ENCODE data around the gene DDX11.
"Not testable (repeated sequence)": the region's sequence is repeated elsewhere in the genome, so short reads cannot be mapped to it uniquely, and the experiment has no call there.

Gene DDX11

GRCh38 chr12:31067656-31068055 lies 6.0 kb upstream of the DDX11 start:
- not testable (repeated sequence) for DNase-seq (ENCODE audit: low spot score)

GRCh38 chr12:31070971-31071740 lies 2.5 kb upstream of the DDX11 start:
- not testable (repeated sequence) for DNase-seq (ENCODE audit: low spot score)

- DNase-seq (ENCODE audit: low spot score): not testable (repeated sequence)
Measured at GRCh38 chr12:31072962-31073361, 698 bp upstream of the DDX11 start.

- DNase-seq (ENCODE audit: low spot score): not testable (repeated sequence)
Measured at GRCh38 chr12:31074333-31074874, 744 bp downstream of the DDX11 start.

- DNase-seq (ENCODE audit: low spot score): not testable (repeated sequence)
Measured at GRCh38 chr12:31076150-31076549, 2.5 kb downstream of the DDX11 start.

- DNase-seq (ENCODE audit: low spot score): not testable (repeated sequence)
Measured at GRCh38 chr12:31077095-31077494, 3.4 kb downstream of the DDX11 start.

- DNase-seq (ENCODE audit: low spot score): not testable (repeated sequence)
Measured at GRCh38 chr12:31077998-31078397, 4.3 kb downstream of the DDX11 start.

- DNase-seq (ENCODE audit: low spot score): not testable (repeated sequence)
Measured at GRCh38 chr12:31079421-31079820, 5.8 kb downstream of the DDX11 start.

- DNase-seq (ENCODE audit: low spot score): not testable (repeated sequence)
Measured at GRCh38 chr12:31080221-31080620, 6.6 kb downstream of the DDX11 start.

GRCh38 chr12:31081274-31081673 lies 7.6 kb downstream of the DDX11 start:
- not testable (repeated sequence) for DNase-seq (ENCODE audit: low spot score)

GRCh38 chr12:31084241-31084640 lies 10.6 kb downstream of the DDX11 start:
- DNase-seq (ENCODE audit: low spot score): not testable (repeated sequence)

- not testable (repeated sequence) for DNase-seq (ENCODE audit: low spot score)
Measured at GRCh38 chr12:31086032-31086431, 12.4 kb downstream of the DDX11 start.

- DNase-seq (ENCODE audit: low spot score): not testable (repeated sequence)
Measured at GRCh38 chr12:31087486-31087885, 13.8 kb downstream of the DDX11 start.

GRCh38 chr12:31087956-31088355 lies 14.3 kb downstream of the DDX11 start:
- not testable (repeated sequence) for DNase-seq (ENCODE audit: low spot score)

GRCh38 chr12:31089072-31089471 lies 15.4 kb downstream of the DDX11 start:
- DNase-seq (ENCODE audit: low spot score): no peak

- not testable (repeated sequence) for DNase-seq (ENCODE audit: low spot score)
Measured at GRCh38 chr12:31091629-31092028, 18.0 kb downstream of the DDX11 start.

- DNase-seq (ENCODE audit: low spot score): not testable (repeated sequence)
Measured at GRCh38 chr12:31092718-31093117, 19.1 kb downstream of the DDX11 start.

GRCh38 chr12:31095080-31095860 lies 21.6 kb downstream of the DDX11 start:
- DNase-seq (ENCODE audit: low spot score): not testable (repeated sequence)

- DNase-seq (ENCODE audit: low spot score): not testable (repeated sequence)
Measured at GRCh38 chr12:31096251-31097065, 22.8 kb downstream of the DDX11 start.

GRCh38 chr12:31097819-31098218 lies 24.2 kb downstream of the DDX11 start:
- DNase-seq (ENCODE audit: low spot score): not testable (repeated sequence)

GRCh38 chr12:31098363-31098762 lies 24.7 kb downstream of the DDX11 start:
- DNase-seq (ENCODE audit: low spot score): not testable (repeated sequence)

GRCh38 chr12:31098771-31099170 lies 25.1 kb downstream of the DDX11 start:
- not testable (repeated sequence) for DNase-seq (ENCODE audit: low spot score)

Measured in globus pallidus (tissue), 1 donor.